MM.1S (cell line): ENCODE data around the gene H6PD.

Experiments used
- DNase-seq: peaks from one replicate; pipeline ENCODE4 v3.0.0-alpha.2; 2015
- H2AFZ ChIP-seq: fragments of 300-600 bp; sonication (generic); 2 replicates; pipeline ENCODE4 v1.6.0; 2016; ENCODE audit warnings: antibody characterized with exemption, low read length
- H3F3A ChIP-seq: fragments of 300-600 bp; sonication (generic); 2 replicates; pipeline ENCODE4 v1.6.1; 2016; ENCODE audit warnings: mild to moderate bottlenecking, antibody characterized with exemption, low read length, moderate library complexity, mixed read lengths; ENCODE audit not compliant: insufficient read depth
- H3K27ac ChIP-seq: fragments of 300-600 bp; sonication (generic); 2 replicates; pipeline ENCODE4 v1.5.1; 2016; ENCODE audit warnings: mild to moderate bottlenecking, low read length
- H3K27me3 ChIP-seq: fragments of 300-600 bp; sonication (generic); replicated peaks from 2 replicates; pipeline ENCODE4 v1.6.0; 2016; ENCODE audit warnings: low read length; ENCODE audit not compliant: insufficient read depth
- H3K36me3 ChIP-seq: fragments of 300-600 bp; sonication (generic); replicated peaks from 2 replicates; pipeline ENCODE4 v1.6.1; 2016; ENCODE audit warnings: mild to moderate bottlenecking, low read length, mixed read lengths; ENCODE audit not compliant: insufficient read depth
- H3K4me1 ChIP-seq: fragments of 300-600 bp; sonication (generic); 2 replicates; pipeline ENCODE4 v1.6.1; 2016; ENCODE audit warnings: low read length, mixed read lengths
- H3K4me2 ChIP-seq: fragments of 300-600 bp; sonication (generic); 2 replicates; pipeline ENCODE4 v1.6.0; 2016; ENCODE audit warnings: low read depth, low read length
- H3K4me3 ChIP-seq: fragments of 300-600 bp; sonication (generic); 2 replicates; pipeline ENCODE4 v1.5.1; 2016; ENCODE audit warnings: low read length, mixed read lengths
- H3K79me2 ChIP-seq: fragments of 300-600 bp; sonication (generic); 2 replicates; pipeline ENCODE4 v1.6.1; 2016; ENCODE audit warnings: mixed run types, low read length, mixed read lengths
- H3K9ac ChIP-seq: fragments of 300-600 bp; sonication (generic); 2 replicates; pipeline ENCODE4 v1.6.1; 2016; ENCODE audit warnings: low read length, mixed read lengths
- H3K9me2 ChIP-seq: fragments of 300-600 bp; sonication (generic); replicated peaks from 2 replicates; pipeline ENCODE4 v1.6.1; 2016; ENCODE audit warnings: mild to moderate bottlenecking, low read length, mixed read lengths; ENCODE audit not compliant: insufficient read depth
- H3K9me3 ChIP-seq: fragments of 300-600 bp; sonication (generic); replicated peaks from 2 replicates; pipeline ENCODE4 v1.6.1; 2016; ENCODE audit warnings: mild to moderate bottlenecking, low read length, mixed read lengths; ENCODE audit not compliant: insufficient read depth
- H4K20me1 ChIP-seq: fragments of 300-600 bp; sonication (generic); 2 replicates; pipeline ENCODE4 v1.6.1; 2016; ENCODE audit warnings: mild to moderate bottlenecking, low read length, moderate library complexity, mixed read lengths; ENCODE audit not compliant: insufficient read depth
- CTCF ChIP-seq: fragments of 300-600 bp; sonication (generic); IDR thresholded peaks from 2 replicates; pipeline ENCODE4 v1.5.1; 2016; ENCODE audit warnings: antibody characterized with exemption, low read length, mixed read lengths
- EZH2 ChIP-seq: fragments of 300-600 bp; sonication (generic); optimal IDR thresholded peaks from 2 replicates; pipeline ENCODE3; 2017; ENCODE audit warnings: low read depth, mild to moderate bottlenecking, antibody characterized with exemption, low read length, mixed read lengths
- EZH2phosphoT487 ChIP-seq: fragments of 300-600 bp; sonication (generic); IDR thresholded peaks from 2 replicates; pipeline ENCODE4 v1.6.1; 2018; ENCODE audit warnings: antibody characterized with exemption, low read length

Gene H6PD

GRCh38 chr1:9222846-9223625 lies 11.5 kb upstream of the H6PD start:
- H3K4me3 ChIP-seq: no peak overlapping the region
- H3K4me2 ChIP-seq: no peak overlapping the region
- peaks cover 25% of the 10 kb centered on the region; the same call in 1 of the 2 replicates for H3K27me3 ChIP-seq
- no peaks in the 10 kb centered on the region for H3F3A ChIP-seq
- no peaks in the 10 kb centered on the region for H3K4me1 ChIP-seq
- H3K79me2 ChIP-seq: no peaks in the 10 kb centered on the region
- no peaks in the 10 kb centered on the region for H3K9me2 ChIP-seq
- H3K36me3 ChIP-seq: no peaks in the 10 kb centered on the region
- H4K20me1 ChIP-seq: no peaks in the 10 kb centered on the region
- TF ChIP-seq EZH2 (no peak), CTCF (no peak), EZH2phosphoT487 (no peak)
- DNase-seq: no peak
- H2AFZ ChIP-seq: no peak overlapping the region
- no peak overlapping the region for H3K9ac ChIP-seq
- no peak overlapping the region for H3K27ac ChIP-seq
- no peaks in the 10 kb centered on the region for H3K9me3 ChIP-seq

DNA sequence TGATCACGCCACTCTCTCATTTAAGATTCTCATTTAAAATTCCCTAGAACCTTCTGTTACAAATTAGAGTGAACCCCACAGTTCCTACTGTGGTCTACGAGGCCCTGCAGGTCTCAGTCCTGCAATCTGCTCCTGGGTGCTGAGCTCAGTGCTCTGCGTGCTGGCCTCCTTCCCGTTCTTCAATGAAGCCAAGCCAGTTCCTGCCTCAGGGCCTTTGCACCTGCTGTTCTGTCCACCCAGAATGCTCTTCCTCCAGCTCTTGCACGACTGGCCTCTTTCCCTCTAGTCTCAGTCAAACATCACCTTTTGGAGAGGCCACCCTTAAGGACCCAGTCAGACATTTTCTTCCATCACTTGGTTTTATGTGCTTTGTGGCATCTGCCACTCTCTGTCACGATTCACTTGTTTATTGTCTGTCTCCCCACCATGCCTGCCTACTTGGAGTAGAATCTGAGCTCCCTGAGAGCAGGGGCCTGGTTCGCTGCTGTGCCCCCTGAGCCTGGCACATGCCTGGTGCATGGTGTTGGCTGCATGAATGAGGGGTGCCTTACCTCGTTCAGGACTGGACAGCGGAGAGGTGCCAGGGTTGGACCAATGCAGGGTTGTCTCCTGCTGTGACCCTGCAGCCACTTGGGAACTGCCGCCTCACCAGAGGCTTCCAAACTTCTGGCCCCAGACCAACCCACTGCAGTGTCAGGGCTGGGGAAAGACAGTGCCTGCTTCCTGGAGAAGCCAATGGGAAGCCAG lies 9.7 kb upstream of the H6PD start:
- no peak for DNase-seq
- H3K4me2 ChIP-seq: no peak overlapping the region
- no peaks in the 10 kb centered on the region for H3K36me3 ChIP-seq
- H3K79me2 ChIP-seq: no peaks in the 10 kb centered on the region
- no peak overlapping the region for H2AFZ ChIP-seq
- H4K20me1 ChIP-seq: no peaks in the 10 kb centered on the region
- TF ChIP-seq EZH2phosphoT487 (no peak), CTCF (no peak), EZH2 (no peak)
- no peaks in the 10 kb centered on the region for H3K4me1 ChIP-seq
- no peak overlapping the region for H3K27ac ChIP-seq
- H3K9ac ChIP-seq: no peak overlapping the region
- no peaks in the 10 kb centered on the region for H3F3A ChIP-seq
- H3K9me2 ChIP-seq: no peaks in the 10 kb centered on the region
- peaks cover 20% of the 10 kb centered on the region; the same call in 1 of the 2 replicates for H3K27me3 ChIP-seq
- no peak overlapping the region for H3K4me3 ChIP-seq
- no peaks in the 10 kb centered on the region for H3K9me3 ChIP-seq

- no peaks in the 10 kb centered on the region for H3K79me2 ChIP-seq
- H3K9ac ChIP-seq: no peak overlapping the region
- H2AFZ ChIP-seq: no peak overlapping the region
- H4K20me1 ChIP-seq: no peaks in the 10 kb centered on the region
- H3K4me2 ChIP-seq: no peak overlapping the region
- no peaks in the 10 kb centered on the region for H3K9me2 ChIP-seq
- no peaks in the 10 kb centered on the region for H3F3A ChIP-seq
- no peaks in the 10 kb centered on the region for H3K36me3 ChIP-seq
- no peak overlapping the region for H3K4me3 ChIP-seq
- DNase-seq: no peak
- H3K27me3 ChIP-seq: peaks cover 18% of the 10 kb centered on the region; the same call in 1 of the 2 replicates
- TF ChIP-seq CTCF (no peak), EZH2 (no peak), EZH2phosphoT487 (no peak)
- no peak overlapping the region for H3K27ac ChIP-seq
- no peaks in the 10 kb centered on the region for H3K9me3 ChIP-seq
- no peaks in the 10 kb centered on the region for H3K4me1 ChIP-seq
Observed at GRCh38 chr1:9225411-9225785, 9.2 kb upstream of the H6PD start.
